Fibroblast of skin of scalp (primary cell): Measurements from ENCODE around the gene PIK3IP1.
A peak's percentile ranks its signal among the peaks of the same experiment; 100 is the strongest.
"Not testable (repeated sequence)": the region's sequence is repeated elsewhere in the genome, so short reads cannot be mapped to it uniquely, and the experiment has no call there.

Experiments used
- DNase-seq: peaks from one replicate; pipeline ENCODE4 v3.0.0-alpha.2; 2013

Gene PIK3IP1

DNA sequence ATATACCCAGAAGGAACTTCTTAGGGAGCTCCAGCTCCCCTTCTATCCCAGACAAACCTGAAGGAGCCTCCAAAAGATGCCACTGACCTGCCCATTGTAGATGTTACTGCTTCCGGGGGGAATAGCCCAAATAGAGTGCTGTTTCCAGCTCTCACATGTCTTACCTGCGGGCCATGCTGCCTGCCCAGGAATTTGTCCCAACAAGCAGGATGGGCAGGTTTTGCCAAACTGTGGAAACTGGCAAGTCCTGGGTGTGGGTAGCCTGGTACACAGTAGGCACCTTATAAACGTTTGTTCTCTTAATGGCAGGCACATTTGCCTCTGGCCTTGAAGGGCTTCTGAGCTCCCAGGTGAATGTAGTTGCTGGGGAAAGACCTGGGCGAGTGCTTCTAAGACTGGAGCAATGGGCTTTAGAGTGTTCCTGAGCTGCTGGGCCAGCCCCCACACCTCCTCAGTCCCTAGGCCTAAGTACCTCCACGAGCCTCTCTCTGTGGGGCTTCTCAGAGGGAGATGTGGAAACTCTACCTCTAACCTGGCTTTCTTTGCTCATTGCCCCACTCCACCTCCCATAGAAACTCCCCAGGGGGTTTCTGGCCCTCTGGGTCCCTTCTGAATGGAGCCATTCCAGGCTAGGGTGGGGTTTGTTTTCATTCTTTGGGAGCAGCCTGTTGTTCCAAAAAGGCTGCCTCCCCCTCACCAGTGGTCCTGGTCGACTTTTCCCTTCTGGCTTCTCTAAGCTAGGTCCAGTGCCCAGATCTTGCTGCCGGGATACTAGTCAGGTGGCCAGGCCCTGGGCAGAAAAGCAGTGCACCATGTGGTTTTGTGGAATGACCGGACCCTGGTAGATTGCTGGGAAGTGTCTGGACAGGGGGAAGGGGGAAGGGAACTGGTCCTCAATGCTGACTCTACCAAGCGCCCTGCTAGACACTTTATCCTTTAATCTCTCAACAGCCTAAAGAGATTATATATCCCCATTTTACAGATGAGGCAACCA, 43.0 kb downstream of the PIK3IP1 start:
- peak; percentile 30 for DNase-seq

DNA sequence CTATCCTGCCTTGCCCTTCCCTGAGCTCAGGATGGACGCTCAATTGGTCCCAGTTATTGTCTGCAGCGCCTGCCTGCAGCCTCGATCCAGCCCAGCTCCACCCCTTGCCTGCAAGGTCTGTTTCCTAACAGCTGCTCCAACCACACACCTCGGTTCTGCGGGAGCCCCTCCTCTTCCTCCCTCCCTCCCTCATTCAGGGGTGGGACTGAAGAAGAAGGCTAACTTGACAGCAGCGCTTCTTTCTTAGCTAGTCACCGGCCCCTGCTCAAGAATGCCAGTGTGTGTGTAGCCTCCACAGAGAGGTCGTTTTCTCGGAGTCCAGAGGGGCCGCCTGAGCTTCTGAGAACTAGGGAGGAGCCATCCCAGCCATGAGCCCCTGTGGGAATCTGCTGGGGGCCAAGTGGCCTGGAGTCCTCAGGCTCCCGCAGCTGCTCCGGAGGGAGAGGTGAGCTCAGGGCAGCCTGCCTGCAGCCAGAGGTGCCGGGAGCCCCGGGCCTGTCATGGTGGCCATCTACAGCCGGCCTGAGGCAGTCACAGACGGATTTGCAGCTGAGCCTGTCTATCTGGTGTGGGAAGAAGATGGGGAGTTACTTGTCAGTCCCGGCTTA, 44.0 kb downstream of the PIK3IP1 start:
- peak; percentile 92 for DNase-seq

GRCh38 chr22:31247726-31248125, 44.6 kb downstream of the PIK3IP1 start:
- DNase-seq: no peak

GRCh38 chr22:31246687-31247086, 45.6 kb downstream of the PIK3IP1 start:
- no peak for DNase-seq

GRCh38 chr22:31245998-31246397, 46.3 kb downstream of the PIK3IP1 start:
- not testable (repeated sequence) for DNase-seq

DNA sequence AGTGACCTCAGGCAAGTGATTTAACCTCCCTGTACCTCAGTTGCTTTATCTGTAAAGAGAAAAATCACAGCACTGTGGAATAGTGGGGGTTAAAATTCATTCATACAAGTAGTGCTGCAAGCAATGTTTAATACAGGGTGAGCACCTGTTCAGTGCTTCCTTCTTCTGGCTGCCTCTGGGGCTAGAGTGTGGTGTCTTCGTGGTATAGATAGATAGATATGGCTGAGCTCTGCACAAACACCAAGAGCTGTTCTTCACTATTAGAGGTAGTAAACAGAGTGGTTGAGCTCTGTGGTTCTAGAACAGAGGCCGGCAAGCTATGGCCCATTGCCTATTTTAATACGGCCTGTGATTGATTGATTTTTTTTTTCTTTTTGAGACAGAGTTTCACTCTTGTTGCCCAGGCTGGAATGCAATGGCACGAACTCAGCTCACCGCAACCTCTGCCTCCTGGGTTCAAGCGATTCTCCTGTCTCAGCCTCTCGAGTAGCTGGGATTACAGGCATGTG, 47.3 kb downstream of the PIK3IP1 start:
- no peak for DNase-seq

DNA sequence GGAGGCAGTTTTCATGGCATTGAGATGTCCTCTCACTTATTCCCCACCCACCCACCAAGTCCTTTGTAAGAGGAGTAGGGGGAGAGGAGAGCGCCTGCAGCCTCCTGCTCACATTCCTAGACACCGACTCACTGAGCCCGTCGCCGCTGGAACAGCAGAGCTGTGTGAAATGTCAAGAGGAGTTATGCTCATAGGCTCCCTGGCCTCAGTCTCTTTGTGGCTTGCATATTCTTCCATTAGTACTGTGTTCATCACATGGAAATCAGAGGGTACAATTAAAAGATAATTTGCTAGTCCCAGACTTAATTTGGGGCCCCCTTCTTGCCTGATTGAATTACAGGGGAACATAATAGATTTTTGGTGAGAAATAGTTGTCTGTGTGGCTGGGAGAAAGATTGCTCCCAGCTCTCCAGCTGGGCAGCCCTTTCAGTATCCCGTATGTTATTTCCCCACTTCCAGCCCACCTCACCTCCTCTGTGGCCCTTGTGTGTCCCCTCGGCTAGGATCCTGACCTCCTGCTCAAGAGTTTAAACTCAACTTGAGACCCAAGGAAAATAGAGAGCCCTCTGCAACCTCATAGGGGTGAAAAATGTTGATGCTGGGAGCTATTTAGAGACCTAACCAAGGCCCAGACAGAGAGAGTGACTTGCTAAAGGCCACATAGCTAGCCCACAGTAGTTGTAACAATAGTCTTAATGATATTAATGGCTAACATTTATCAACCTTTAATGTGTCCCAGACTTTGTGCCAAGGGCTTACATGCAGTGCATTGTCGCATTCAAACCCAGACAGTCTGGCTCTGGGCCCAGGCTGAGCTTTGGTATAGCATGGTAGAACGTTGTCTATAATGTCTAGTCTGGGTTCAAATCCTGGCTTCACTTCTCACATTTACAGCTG, 48.0 kb downstream of the PIK3IP1 start:
- DNase-seq: peak; percentile 92

DNA sequence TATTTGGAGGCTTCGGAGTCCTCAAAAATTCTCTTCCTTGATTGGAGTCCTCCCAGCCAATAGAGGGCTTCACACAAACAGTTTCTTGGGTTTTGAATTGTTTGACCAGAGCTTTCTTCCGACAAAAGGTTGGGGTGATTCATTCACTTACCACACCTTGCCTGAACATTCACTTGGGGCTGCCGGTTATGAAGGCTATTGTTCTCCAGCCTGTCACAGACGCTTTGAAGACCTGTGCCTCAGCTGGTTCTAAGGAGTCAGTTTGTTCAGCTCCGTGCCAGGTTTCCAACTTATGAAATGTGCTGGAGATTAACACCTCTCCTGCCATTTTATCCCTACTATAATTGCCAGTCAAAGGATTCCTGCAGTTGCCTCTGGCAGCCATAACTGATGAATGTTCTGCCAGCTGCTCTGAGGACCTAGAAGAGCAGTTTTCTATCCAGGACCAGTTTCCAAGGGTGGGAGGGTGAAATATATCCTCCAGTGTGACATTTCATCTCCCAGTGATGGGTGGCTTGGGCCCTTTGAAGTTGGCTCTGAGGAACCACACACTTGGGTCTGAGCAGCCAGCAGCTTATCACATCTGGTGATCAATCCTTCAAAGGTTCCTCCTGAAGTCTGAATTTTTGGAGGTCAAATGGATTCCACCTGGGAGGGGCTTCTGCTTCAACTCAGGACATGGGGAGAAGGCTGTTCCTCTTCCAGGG, 48.8 kb downstream of the PIK3IP1 start:
- DNase-seq: no peak

DNA sequence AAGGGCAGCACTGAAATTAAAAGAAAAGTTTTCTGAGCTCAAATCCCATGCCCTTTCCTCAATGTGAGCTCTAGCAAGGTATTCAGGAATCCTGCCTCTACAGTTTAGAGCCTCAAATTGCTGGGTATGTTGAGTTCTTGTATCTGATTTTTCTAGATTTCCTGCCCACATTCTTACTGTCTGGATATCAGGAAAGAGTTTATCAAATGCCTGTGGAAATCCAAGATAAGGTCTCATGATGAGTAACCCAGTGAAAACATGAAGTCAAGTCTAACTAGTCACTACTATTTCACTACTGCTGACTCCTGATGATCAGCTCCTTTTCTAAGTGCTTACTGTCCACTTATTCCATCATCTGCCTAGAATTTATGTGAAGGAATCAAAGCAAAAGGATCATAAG, 50.4 kb downstream of the PIK3IP1 start:
- peak; percentile 71 for DNase-seq

DNA sequence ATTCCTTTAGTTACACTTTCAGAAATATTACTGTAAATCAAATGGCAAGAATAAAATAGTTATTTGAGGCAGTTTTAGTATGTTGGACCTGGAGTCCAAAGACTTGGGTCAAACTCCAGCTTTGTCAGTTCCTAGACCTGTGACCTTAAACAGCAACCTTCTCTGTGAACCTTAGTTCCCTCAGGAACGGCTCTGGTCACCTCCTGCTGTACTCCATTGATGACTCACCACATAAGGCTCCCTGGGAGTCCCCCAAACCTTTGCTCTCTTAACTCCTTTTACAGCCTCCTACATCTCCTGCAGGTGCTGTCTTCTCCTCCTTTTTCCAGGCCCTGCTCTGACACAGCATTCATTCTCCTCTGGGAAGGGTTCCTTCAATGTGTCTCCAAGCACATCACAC, 51.1 kb downstream of the PIK3IP1 start:
- no peak for DNase-seq

- peak; percentile 48 for DNase-seq
Measured at GRCh38 chr22:31239771-31240370, 52.4 kb downstream of the PIK3IP1 start.

DNA sequence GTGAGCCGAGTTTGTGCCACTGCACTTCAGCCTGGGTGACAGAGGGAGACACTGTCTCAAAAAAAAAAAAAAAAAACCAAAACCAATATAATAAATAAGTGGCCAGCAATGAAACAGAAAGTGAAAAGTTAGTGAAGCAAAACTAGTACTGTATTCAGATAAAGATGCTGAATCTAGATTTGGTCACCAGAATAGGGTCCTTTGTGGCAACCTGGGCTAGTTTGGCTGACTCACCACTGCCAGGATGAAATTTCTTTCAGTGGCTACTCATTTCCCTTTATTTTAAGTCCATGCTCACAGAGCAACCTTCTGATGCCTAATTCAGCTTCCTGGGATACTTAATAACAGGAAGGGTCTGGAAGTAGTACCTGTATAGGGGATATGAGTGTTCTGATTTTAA, 54.2 kb downstream of the PIK3IP1 start:
- no peak for DNase-seq

GRCh38 chr22:31236044-31236443, 56.2 kb downstream of the PIK3IP1 start:
- DNase-seq: not testable (repeated sequence)

DNA sequence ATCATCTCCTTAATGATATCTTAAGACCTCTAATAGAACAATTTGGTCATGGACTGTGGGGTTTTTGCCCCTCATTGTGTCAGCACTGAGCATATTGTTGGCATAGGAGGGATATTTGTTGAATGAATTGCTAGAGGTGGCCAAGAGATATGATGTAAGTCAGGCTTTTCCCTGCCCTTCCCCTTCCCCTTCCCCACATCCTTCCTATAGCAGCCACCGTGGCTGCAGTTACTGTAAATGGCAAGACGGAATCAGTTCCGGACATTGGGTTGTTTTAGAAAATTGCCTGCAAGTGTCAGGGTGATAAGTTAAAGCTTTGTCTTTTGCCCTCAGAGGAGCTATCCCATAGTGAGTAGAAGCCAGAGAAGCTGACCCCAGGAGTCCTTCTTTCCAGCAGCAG, 57.2 kb downstream of the PIK3IP1 start:
- no peak for DNase-seq

DNA sequence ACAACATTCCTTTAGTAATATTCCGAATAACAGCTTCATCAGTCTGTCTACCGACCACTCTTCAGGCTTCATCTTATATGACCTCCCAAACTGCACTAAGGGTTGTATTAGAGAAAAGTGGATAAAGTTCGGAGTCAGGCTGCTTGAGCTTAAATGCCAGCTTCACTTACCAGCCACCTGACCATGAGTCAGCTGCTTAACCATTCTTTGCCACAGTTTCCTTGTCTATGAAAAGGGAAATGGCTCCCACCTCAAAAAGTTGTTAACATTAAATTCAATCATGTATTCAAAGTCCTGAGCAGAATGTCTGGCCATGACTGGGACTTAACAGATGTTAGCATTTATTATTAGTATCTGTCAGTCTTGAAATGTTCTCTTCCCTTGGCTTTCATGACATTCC, 59.3 kb downstream of the PIK3IP1 start:
- no peak for DNase-seq
